HG03060 (cell line): ENCODE results near the gene CPT1B.

Source experiments
- ATAC-seq: cut with Tn5 transposase; IDR thresholded peaks from one replicate; pipeline ENCODE4 v1.9.1; 2021; ENCODE audit warnings: low read depth, moderate number of reproducible peaks; ENCODE audit not compliant: unreplicated experiment

The CPT1B gene

GRCh38 chr22:50530877-50531545, 47.2 kb downstream of the CPT1B start:
- ATAC-seq = no peak

- no peak for ATAC-seq
Measured at GRCh38 chr22:50530580-50530876, 47.7 kb downstream of the CPT1B start.

GRCh38 chr22:50529897-50530579, 48.2 kb downstream of the CPT1B start, which contains the start of gene TYMP:
TYMP (minus strand) TSS chr22:50530012; CDS start chr22:50529709, 303 bp downstream.
- ATAC-seq = no peak

GRCh38 chr22:50529416-50529896, 48.8 kb downstream of the CPT1B start:
- ATAC-seq = no peak

DNA sequence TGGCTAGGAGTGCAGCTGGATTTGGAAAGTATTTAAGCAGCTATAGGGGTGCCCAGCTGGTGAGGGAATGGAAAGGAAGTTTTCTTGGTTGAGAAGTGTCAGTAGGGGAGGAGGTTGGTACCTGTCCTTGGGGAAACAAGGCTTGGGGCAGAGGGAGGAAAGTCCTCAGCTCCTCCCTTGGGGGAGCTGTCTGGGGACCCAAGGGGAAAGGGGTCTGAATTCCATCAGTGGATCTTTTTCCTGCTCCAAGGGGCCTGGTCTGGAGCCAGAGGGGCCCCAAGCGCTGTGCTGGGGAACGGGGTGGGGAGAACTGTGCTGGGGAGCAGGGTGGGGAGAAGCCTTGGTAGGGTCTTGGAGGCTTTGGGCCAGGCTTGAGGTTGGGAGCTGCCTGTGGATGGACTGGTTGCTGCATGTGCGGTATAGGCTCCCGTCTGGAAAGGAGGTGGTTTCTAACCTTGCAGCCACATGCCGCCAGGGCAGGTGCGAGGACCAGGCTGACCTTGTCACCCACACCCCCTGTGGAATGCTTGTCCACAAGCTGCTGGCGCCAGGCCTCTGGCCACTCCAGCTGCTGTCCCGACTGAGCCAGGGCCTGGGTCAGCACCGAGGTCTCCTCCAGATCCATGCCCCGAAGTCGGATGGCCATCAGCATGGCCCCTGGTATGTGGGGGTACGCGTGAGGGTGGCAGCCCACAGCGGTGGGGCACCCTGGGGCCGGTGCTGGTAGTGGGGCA, 49.4 kb downstream of the CPT1B start:
- no peak for ATAC-seq

DNA sequence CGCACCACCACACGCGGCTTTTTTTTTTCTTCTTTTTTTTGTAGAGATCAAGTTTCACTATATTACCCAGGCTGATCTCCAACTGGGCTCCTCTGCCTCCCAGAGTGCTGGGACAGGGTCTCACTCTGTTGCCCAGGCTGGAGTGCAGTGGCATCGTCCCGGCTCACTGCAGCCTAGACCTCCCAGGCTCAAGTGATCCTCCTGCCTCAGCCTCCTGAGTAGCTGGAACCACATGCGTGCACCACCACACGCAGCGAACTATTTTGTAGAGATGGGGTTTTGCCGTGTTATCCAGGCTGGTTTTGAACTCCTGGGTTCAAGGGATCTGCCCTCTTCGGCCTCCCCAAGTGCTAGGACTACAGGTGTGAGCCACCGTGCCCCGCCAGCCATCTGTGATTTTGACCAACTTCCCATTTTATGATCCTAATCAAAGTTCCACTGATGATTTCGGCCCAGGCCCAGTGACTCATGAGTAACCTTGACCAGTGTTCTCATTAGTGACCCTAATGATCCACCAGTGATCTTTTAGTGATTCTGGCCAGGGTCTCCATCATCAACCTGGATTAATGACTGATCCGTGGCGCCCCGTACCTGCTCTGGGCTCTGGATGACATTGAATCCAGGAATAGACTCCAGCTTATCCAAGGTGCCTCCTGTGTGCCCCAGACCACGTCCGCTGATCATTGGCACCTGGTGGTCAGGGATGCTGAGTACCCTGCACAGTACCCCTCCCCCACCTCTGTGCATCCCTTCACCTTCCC, 50.1 kb downstream of the CPT1B start:
- no peak for ATAC-seq

GRCh38 chr22:50526834-50527801, 51.1 kb downstream of the CPT1B start:
- ATAC-seq = no peak

GRCh38 chr22:50526108-50526833, 52.0 kb downstream of the CPT1B start:
- ATAC-seq = peak; percentile 12

DNA sequence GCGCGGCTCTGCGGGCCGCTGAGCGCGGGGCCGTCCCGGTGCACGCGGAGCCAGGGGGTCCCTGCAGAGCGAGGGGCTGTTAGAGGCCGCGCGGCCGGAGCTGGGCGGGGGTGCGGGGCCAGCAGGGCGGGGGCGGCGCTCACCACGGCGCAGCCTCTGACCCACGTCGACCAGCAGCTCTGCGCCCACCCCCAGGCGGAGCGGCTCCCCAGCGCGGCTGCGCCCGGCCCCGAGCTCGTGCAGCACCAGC, 52.4 kb downstream of the CPT1B start:
- no peak for ATAC-seq

DNA sequence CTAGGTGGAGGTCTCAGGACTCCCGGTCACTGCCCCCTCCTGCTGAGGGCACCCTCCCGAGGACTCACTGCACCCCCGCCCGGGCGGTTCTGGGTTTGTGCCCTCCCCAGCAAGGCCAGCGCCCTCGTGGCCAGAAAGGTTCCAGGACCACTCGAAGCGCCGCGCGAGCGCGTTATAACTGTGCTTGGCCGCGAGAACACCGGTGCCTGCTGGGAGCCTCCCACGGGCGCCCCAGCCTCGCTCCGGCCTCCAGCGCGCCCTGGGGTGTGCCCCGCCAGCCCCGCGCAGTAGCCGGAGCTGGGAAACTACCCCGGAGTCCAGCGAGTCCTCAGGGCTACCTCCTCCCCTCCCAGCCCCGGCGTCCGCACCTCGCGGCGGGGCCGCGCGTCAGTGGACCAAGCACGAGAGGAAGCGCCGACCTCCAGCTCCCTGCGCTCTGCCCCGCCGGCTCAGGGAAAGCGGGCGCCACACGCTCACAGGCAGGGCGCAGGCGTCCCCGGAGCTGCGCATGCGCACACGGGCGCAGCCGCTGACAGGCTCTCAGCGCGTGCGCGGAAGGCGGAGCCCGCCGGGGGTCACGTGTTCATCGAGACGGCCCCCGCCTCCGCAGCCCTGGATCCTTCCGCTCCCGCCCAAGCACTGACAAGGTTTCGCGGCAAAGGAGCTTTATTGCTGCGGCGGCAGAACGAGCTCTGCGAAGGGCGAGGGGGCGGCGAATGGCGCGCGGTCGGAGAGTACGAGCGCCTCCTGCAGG, 52.9 kb downstream of the CPT1B start, which contains the start of gene SCO2:
Gene SCO2, minus strand, starts transcription at position 495 of the 754 bp plus-strand sequence. CDS start 1,187 bp downstream, outside the sequence.
- ATAC-seq = peak; percentile 32

DNA sequence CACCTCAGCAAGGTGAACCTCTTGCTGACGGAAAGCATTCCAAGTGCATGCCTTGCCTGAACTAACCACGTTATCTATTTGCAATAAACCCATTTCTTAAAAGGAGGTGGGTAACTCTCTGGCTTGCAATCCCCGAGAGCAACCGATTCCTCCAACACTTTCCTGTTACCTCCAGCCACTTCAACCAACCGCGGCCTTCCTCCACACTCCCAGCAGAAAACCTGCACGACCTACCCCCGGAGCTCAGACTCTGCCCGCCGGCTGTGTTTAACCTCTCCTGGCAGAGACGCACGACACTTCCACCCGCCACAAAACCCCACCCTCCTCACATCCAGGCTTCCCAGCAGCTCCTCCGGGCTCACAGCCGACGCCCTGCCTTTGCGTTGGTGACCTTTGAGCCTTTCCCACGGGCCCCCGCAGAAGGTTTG, 53.5 kb downstream of the CPT1B start:
- ATAC-seq = no peak

GRCh38 chr22:50523806-50524675, 54.2 kb downstream of the CPT1B start:
- no peak for ATAC-seq

GRCh38 chr22:50523458-50523805, 54.8 kb downstream of the CPT1B start:
- ATAC-seq = no peak

- no peak for ATAC-seq
Measured at GRCh38 chr22:50522806-50523438, 55.3 kb downstream of the CPT1B start.

GRCh38 chr22:50522208-50522805, 55.9 kb downstream of the CPT1B start:
- ATAC-seq = no peak

DNA sequence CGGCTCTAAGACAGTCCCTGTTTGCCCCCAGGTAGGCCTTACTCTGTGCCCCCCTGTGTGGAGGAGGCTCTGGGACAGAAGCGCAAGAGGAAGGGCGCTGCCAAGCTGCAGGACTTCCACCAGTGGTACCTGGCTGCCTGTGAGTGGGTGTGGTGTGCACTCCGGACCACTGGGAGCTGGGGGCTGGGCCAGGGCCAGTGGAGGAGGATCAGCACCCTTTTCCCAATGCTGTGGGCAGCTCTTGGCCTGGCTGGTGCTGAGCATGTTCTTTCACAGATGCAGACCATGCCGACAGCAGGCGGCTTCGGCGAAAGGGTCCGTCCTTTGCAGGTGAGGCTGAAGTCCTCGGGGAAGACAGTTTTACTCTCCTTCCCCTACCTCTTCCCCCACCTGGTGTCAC, 56.5 kb downstream of the CPT1B start:
- no peak for ATAC-seq
